ENCODE results near the gene LIFR. TPM values are rescaled to one million over a fixed set of nuclear protein-coding genes. Genes with fewer than 3 reads are reported as not detected.
"Not testable (repeated sequence)": the region's sequence is repeated elsewhere in the genome, so short reads cannot be mapped to it uniquely, and the experiment has no call there.

The LIFR gene
- total RNA-seq, 1 donor from 2014 or later = not detected

- intact Hi-C loops (cut with micrococcal nuclease) = not testable (repeated sequence)
Observed at GRCh38 chr5:38516649-38517048, 39.8 kb downstream of the LIFR start.

DNA sequence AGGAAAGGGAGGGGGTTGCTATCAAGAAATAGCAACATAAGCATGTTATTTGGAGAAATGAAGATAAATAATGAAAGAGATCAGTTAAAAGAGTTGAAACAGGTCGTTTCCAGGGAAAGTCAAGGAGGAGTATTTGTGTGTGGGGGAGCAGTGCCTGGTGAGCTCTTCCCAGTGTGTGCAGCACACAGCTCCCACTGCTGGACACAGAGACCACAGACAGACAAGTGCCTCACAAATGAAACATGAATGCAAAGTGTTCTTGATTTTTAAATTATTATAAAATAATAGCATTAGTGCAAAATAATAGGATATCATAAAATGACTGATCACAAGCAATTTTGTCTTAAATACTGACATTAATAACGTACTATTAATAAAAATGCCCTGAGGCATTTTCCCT lies 40.8 kb downstream of the LIFR start:
- intact Hi-C loops (cut with micrococcal nuclease) = no loop called here

DNA sequence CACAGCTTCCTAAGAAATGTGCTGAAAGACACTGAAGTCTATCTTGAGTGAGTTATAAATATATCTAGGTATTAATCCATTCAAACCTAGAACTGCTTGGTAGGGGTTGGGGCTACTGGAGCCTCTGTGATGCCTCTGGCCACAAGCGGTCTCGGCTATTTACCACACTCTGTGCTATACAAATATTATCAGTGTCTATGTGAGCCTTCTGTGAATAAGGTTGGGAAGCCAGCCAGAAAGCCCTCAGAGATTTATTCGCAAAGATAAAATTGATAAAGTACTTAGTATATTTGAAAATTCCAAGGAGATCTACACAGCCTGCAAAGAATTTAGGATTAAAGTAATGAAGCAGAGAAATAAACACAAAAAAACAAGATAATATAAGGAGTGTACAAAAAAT lies 41.4 kb downstream of the LIFR start:
- intact Hi-C loops (cut with micrococcal nuclease) = no loop called here

- intact Hi-C loops (cut with micrococcal nuclease) = no loop called here
Observed at GRCh38 chr5:38509185-38509584, 47.3 kb downstream of the LIFR start.

GRCh38 chr5:38506302-38506701 lies 50.1 kb downstream of the LIFR start:
- intact Hi-C loops (cut with micrococcal nuclease) = no loop called here

- intact Hi-C loops (cut with micrococcal nuclease) = no loop called here
Observed at GRCh38 chr5:38500573-38501260, 55.7 kb downstream of the LIFR start.

GRCh38 chr5:38497946-38498345 lies 58.5 kb downstream of the LIFR start:
- intact Hi-C loops (cut with micrococcal nuclease) = no loop called here

- intact Hi-C loops (cut with micrococcal nuclease) = no loop called here
Observed at GRCh38 chr5:38494763-38495162, 61.7 kb downstream of the LIFR start.

- intact Hi-C loops (cut with micrococcal nuclease) = no loop called here
Observed at GRCh38 chr5:38494175-38494574, 62.3 kb downstream of the LIFR start.

DNA sequence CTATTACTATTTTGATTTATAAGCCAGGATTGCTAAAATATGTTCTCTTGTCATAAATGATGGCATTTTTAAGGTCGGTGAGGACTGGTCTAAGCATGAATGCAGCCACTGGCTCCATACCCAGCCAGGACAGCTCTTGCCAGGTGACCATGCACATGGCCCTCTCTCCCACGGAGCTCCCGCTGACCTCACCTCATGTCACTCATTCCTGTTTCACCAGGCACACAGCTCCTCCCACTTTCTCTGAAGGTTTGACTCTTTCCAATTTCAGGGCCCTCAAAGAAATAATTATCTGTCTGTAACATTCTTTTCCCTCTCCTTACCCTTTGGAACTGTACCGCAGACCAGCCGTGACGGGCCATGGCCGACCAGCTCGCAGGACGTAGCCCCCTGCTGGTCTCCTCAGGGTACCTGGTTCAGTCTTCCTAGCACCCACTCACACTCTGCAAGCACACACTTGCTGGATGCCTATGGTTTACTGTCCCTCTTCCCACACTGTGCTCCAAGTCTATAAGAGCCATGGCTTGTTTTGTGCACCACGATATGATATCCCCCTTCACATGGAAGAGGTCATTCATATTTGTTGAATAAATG lies 72.5 kb downstream of the LIFR start:
- intact Hi-C loops (cut with micrococcal nuclease) = no loop called here

GRCh38 chr5:38479315-38479904 lies 77.0 kb downstream of the LIFR start:
- intact Hi-C loops (cut with micrococcal nuclease) = no loop called here

DNA sequence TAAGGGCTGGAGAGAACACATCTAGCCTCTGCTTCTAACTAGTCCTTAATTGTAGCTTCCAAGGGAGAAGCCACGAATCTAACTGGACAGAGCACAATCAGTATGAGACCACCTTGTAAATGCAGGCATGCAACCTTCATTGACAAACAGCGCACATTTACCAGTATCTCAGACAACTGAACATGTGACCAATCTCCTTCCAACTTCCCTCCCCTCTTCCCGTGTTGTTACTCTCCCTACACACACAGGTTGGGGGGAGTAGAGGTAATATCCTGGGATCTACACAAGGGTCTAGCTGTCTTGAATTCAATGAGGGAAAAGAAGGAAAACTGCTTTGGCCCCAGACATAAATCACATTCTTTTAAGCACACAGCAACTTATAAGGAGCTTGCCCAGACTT lies 77.6 kb downstream of the LIFR start:
- intact Hi-C loops (cut with micrococcal nuclease) = no loop called here

DNA sequence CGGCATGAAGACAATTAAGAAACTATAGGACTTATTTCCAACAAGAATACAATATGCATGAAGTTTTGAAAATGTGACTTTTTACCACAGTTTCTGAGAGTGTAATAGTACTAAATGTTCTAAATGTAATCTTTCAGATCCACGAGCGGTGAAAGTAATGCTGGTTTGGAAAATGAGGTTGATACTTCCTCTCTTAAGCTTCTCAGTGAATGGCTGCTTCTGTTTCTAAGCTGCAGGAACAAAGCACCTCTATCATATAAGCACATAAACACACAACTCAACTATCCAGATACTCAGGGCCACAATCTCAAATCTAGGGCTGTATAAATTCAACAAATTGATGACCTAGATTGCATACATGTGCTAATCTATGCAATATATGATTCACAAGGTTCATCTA lies 78.3 kb downstream of the LIFR start:
- intact Hi-C loops (cut with micrococcal nuclease) = no loop called here

- intact Hi-C loops (cut with micrococcal nuclease) = no loop called here
Observed at GRCh38 chr5:38473008-38473407, 83.4 kb downstream of the LIFR start.

GRCh38 chr5:38472541-38472940 lies 83.9 kb downstream of the LIFR start:
- intact Hi-C loops (cut with micrococcal nuclease) = no loop called here

DNA sequence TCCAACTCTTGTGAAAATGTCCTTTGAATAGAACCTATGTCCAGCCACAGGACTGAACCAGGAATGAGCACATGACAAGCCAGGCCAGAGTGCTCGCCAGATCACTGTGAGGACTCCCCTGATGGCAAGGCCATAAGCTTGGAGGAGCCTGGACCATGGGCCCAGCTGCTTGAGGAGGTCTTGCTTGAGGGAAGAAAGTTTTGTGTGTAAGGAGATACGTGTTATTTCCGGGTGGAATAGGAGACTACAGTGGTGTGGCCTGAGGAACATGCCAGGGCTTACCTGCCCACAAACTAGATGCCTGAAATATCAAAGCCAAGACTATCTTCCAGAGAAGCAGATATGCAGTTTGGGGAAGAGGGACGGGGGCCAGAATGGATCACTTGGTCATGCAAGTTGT lies 84.7 kb downstream of the LIFR start:
- intact Hi-C loops (cut with micrococcal nuclease) = no loop called here

- intact Hi-C loops (cut with micrococcal nuclease) = no loop called here
Observed at GRCh38 chr5:38469707-38470267, 86.7 kb downstream of the LIFR start.

DNA sequence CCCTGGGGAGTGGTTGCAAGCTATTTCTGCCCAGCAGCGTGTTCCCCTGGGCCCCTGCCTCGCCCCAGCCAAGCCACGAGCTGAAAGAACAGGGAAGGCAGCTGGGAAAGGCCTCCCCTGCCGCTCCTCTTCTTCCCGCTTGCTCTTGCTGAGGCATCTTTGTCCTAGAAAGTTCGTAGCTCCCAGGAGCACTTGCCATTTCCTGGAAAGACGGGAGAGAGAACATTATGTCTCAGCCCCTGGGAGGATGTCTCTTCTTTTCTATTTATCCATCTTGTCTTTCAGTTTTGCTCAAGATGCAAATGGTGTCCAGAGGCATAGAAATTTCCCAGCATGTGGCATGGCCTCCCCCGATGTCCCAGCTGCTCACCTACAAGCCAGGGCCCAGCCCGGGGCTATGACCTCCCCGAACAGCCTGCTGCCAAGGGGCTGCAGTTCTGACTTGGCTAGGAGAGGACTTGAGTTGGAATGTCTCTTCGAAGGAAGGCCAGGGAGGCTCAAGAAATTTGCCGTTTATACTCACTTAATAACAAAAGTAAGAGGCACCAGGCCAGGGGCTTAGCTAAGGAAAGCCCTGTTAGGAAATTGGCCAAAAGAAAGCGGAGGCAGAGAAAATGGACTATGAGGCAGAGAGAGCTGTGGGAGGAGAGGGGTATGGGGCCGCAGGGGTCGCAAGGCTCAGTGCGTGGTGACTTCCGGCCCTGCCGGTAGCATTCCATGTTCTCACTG lies 87.3 kb downstream of the LIFR start:
- intact Hi-C loops (cut with micrococcal nuclease) = no loop called here

DNA sequence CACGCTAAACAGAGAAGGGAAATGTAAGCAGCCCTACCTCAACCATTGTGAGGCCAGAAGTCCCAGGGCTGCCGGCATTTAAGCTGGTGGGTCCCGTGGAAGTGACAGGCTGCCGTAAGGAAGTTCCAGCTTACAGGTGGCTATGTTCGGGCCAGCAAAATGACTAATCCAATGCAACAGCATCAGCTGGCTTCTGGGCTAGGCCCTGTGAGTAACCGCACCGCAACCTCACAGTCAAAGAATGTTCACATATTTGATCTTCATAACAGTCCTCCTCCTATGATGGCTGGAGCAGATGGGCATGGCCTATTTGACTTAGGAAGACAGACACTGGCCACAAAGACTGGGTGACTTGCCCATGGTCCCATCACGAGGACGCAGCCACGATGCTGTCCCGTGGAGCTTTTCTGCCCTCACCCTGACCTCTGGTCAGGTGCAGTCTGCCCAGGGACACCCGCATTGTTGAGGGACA lies 88.2 kb downstream of the LIFR start:
- intact Hi-C loops (cut with micrococcal nuclease) = no loop called here

- intact Hi-C loops (cut with micrococcal nuclease) = no loop called here
Observed at GRCh38 chr5:38467353-38468040, 88.9 kb downstream of the LIFR start.

Data from T-helper 2 cell treated with Interferon-gamma antibody and Interleukin-4, amounts not matched to agents 100 ng/mL and 5 ng/mL, for 36 hours (primary cell).